Upper lobe of left lung (tissue), 4 donors: Measurements from ENCODE around the gene KRTAP13-1.

Experiments used
- EP300 ChIP-seq, 4 donors: sonication (generic); formaldehyde crosslinking; IDR thresholded peaks; one replicate each; pipeline ENCODE4 v1.5.1; 2017; ENCODE audit warnings: antibody characterized with exemption in 4 of 4, control low read depth in 2 of 4
- POLR2A ChIP-seq, 4 donors: fragments of 450-650 bp; IDR thresholded peaks; one replicate each; pipeline ENCODE4 v1.5.1; 2016 to 2017; ENCODE audit warnings: antibody characterized with exemption in 4 of 4, mild to moderate bottlenecking in 2 of 4
- POLR2AphosphoS5 ChIP-seq, 2 donors: sonication (generic); formaldehyde crosslinking; IDR thresholded peaks; one replicate each; pipeline ENCODE4 v1.5.1; 2017; ENCODE audit warnings: antibody characterized with exemption in 2 of 2
- TF ChIP-seq, protein P1 (sequence below), 6 experiments: fragments of 450-650 bp in 4 of 6; fragments of 200-600 bp in 2 of 6; sonication (generic) in 2 of 6; IDR thresholded peaks; one replicate each; pipeline ENCODE4 v1.5.1; 2016 to 2019; ENCODE audit warnings: antibody characterized with exemption in 6 of 6

DNA sequence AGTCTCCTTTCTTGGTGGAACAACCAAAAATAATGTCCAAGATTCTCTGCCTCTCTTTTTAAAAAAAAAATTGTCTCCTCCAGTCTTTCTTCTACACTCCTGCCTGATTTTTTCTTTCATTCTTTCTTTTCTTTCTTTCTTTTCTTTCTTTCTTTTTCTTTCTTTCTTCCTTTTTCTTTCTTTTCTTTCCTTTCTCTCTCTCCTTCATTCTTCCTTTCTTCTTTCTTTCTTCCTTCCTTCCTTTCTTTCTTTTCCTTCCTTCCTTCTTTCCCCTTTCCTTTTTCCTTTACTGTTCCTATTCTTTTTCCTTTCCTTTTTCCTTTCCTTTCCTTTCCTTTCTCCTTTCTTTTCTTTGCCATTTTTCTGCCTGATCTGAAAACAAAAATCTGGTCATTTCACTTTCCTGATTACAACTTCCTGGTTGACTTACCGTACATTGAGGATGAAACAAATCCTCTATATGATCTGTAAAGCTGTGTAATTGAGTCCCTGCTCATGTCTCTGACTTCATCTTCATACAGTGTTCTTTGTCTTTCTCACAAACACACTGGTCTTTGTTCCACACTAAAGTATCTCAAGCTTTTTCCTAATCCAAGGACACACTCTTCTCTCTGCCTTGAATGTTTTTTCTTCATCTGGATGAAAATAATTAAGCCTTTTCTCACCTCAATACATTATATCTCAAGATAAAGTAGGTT is 41.4 kb upstream of the KRTAP13-1 start:
- TF ChIP-seq, protein P1, sequence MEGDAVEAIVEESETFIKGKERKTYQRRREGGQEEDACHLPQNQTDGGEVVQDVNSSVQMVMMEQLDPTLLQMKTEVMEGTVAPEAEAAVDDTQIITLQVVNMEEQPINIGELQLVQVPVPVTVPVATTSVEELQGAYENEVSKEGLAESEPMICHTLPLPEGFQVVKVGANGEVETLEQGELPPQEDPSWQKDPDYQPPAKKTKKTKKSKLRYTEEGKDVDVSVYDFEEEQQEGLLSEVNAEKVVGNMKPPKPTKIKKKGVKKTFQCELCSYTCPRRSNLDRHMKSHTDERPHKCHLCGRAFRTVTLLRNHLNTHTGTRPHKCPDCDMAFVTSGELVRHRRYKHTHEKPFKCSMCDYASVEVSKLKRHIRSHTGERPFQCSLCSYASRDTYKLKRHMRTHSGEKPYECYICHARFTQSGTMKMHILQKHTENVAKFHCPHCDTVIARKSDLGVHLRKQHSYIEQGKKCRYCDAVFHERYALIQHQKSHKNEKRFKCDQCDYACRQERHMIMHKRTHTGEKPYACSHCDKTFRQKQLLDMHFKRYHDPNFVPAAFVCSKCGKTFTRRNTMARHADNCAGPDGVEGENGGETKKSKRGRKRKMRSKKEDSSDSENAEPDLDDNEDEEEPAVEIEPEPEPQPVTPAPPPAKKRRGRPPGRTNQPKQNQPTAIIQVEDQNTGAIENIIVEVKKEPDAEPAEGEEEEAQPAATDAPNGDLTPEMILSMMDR (IDR thresholded peaks at IDR 0.05), result no peak
- TF ChIP-seq POLR2A (IDR thresholded peaks at IDR 0.05), result no peak
- no peak for TF ChIP-seq POLR2AphosphoS5 (IDR thresholded peaks at IDR 0.05)
- TF ChIP-seq EP300 (IDR thresholded peaks at IDR 0.05), result no peak
